ENCODE measurements around the gene PCBP2. TPM values are rescaled to one million over a fixed set of nuclear protein-coding genes. Genes with fewer than 3 reads are reported as not detected.

PCBP2 gene
- polyA plus RNA-seq, 3 donors, result 79.6 to 588 (median 81.9) TPM

DNA sequence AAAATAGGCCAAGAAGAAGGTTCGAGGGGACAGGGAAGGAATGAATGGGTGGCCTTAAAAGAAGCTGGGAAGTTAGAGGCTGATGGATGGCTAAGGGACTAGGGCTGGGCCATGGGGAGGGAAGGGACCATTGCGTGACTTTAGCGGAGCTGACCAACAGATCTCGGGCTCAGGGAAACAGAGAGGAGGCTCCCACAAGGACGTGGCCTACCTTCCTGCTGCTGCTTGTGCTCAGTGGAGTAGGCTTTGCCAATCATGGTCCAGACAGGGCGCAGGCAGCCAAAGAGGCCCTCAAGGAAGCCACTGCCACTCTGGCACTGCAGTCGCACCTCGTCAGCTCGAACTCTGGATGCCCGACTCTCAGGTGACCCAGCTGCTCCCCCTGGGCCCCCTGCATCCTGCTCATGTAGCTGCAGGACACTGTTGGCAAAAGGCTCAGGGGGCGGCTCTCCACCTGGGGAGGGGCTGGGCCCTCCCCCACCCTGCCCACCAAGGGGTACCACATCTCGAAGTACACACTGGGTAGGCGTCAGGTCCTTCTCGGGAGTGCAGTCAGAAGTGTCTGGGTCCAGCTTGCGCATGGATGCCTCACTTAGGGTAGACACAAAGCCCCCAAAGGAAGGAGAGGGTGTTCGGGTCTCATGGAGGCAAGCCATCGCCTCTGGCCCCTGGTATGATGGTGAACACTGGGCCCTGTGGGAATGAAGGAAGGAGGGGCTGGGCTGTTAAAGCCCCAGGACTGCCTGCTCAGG is 35.0 kb downstream of the PCBP2 start:
- Histone ChIP-seq H4K20me1 (ENCODE audit: insufficient read depth, low read length) (peaks cover 48% of the 10 kb centered on the region), H3K9ac (ENCODE audit: insufficient read depth, low read length, poor library complexity, severe bottlenecking) (no peak overlapping the region), H3K4me3 (replicated peaks in 1 of 3; ENCODE audit: low read depth in 2 of 3, low read length in 3 of 3) (no peak overlapping the region), H3K9me3 (replicated peaks in 1 of 2; ENCODE audit: control insufficient read depth in 1 of 2, insufficient read depth in 1 of 2, low read length in 2 of 2) (no peaks in the 10 kb centered on the region), H3K79me2 (ENCODE audit: insufficient read depth, low read length) (no peaks in the 10 kb centered on the region), H3K27ac (ENCODE audit: low read depth in 1 of 2, low read length in 2 of 2) (no peak overlapping the region), H3K4me1 (ENCODE audit: control insufficient read depth in 1 of 2, insufficient read depth in 2 of 2, low read length in 2 of 2) (no peaks in the 10 kb centered on the region), H3K36me3 (replicated peaks in 1 of 2; ENCODE audit: control insufficient read depth in 1 of 2, insufficient read depth in 2 of 2, low read length in 2 of 2) (peaks cover 35 to 62% of the 10 kb centered on the region in 2 donors), H2AFZ (ENCODE audit: insufficient read depth, low read depth, low read length, poor library complexity, severe bottlenecking) (no peak overlapping the region), H3K27me3 (ENCODE audit: control insufficient read depth in 2 of 2, insufficient read depth in 2 of 2, low read length in 2 of 2) (no peaks in the 10 kb centered on the region), H3K4me2 (replicated peaks; ENCODE audit: extremely low read depth, low read length, poor library complexity, severe bottlenecking) (no peak overlapping the region)
- no peak for DNase-seq
- H3K4me3 Mint-ChIP-seq, result no peak overlapping the region
- WGBS (ENCODE audit: insufficient coverage), result 90% methylated on average over 17 of the region's 17 CpGs
- intact Hi-C loops (cut with micrococcal nuclease), result no loop called here
- H3K4me1 Mint-ChIP-seq, result peaks cover 2% of the 10 kb centered on the region
- H3K27ac Mint-ChIP-seq, result peak overlapping the region in 2 of 7 donors; percentile 62 to 63
- peaks cover 0 to 2% (median 1%) of the 10 kb centered on the region in 3 donors for H3K27me3 Mint-ChIP-seq (ENCODE audit: low read depth in 3 of 3)
- TF ChIP-seq, protein P1, sequence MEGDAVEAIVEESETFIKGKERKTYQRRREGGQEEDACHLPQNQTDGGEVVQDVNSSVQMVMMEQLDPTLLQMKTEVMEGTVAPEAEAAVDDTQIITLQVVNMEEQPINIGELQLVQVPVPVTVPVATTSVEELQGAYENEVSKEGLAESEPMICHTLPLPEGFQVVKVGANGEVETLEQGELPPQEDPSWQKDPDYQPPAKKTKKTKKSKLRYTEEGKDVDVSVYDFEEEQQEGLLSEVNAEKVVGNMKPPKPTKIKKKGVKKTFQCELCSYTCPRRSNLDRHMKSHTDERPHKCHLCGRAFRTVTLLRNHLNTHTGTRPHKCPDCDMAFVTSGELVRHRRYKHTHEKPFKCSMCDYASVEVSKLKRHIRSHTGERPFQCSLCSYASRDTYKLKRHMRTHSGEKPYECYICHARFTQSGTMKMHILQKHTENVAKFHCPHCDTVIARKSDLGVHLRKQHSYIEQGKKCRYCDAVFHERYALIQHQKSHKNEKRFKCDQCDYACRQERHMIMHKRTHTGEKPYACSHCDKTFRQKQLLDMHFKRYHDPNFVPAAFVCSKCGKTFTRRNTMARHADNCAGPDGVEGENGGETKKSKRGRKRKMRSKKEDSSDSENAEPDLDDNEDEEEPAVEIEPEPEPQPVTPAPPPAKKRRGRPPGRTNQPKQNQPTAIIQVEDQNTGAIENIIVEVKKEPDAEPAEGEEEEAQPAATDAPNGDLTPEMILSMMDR (IDR thresholded peaks at IDR 0.05), result no peak
- H3K9me3 Mint-ChIP-seq, result peaks cover 0 to 1% (median 0%) of the 10 kb centered on the region in 7 donors
- H3K36me3 Mint-ChIP-seq, result peaks cover 24 to 31% of the 10 kb centered on the region in 2 donors

DNA sequence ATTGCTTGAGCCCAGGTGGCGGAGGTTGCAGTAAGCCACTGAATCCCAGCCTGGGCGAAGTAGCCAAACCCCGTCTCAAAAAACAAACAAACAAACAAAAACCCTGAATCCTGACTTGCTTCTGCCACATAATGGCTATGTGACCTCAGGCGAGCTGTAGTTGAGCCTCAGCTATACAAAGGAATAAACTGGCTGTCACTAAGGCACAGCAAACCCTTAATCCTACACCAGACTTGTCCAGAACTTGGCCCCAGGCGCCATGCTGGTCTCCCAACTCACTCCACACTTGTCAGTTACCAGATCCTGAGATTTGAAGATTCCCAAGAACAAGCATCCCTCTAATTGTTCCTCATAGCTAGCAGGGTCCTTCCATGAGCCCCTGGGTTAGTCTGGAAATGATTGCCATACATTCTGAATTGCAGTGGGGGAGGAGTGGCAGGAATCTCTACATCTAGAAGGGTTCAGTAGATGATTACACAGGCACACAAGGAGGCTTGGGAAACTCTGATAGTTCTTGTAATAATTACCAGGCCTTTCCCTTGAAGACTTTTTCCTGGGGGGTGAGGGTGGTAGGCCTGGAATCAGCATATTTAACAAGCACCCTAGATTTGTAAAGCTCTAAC is 37.5 kb downstream of the PCBP2 start:
- Histone ChIP-seq H3K27ac (ENCODE audit: low read depth in 1 of 2, low read length in 2 of 2) (no peak overlapping the region), H2AFZ (ENCODE audit: insufficient read depth, low read depth, low read length, poor library complexity, severe bottlenecking) (no peak overlapping the region), H4K20me1 (ENCODE audit: insufficient read depth, low read length) (peaks cover 24% of the 10 kb centered on the region), H3K9me3 (replicated peaks in 1 of 2; ENCODE audit: control insufficient read depth in 1 of 2, insufficient read depth in 1 of 2, low read length in 2 of 2) (no peaks in the 10 kb centered on the region), H3K27me3 (ENCODE audit: control insufficient read depth in 2 of 2, insufficient read depth in 2 of 2, low read length in 2 of 2) (no peaks in the 10 kb centered on the region), H3K79me2 (ENCODE audit: insufficient read depth, low read length) (no peaks in the 10 kb centered on the region), H3K4me3 (replicated peaks in 1 of 3; ENCODE audit: low read depth in 2 of 3, low read length in 3 of 3) (no peak overlapping the region), H3K9ac (ENCODE audit: insufficient read depth, low read length, poor library complexity, severe bottlenecking) (no peak overlapping the region), H3K4me1 (ENCODE audit: control insufficient read depth in 1 of 2, insufficient read depth in 2 of 2, low read length in 2 of 2) (peaks cover 19 to 20% of the 10 kb centered on the region in 2 donors), H3K36me3 (replicated peaks in 1 of 2; ENCODE audit: control insufficient read depth in 1 of 2, insufficient read depth in 2 of 2, low read length in 2 of 2) (peaks cover 18 to 37% of the 10 kb centered on the region in 2 donors), H3K4me2 (replicated peaks; ENCODE audit: extremely low read depth, low read length, poor library complexity, severe bottlenecking) (no peak overlapping the region)
- peaks cover 0 to 3% (median 2%) of the 10 kb centered on the region in 3 donors for H3K27me3 Mint-ChIP-seq (ENCODE audit: low read depth in 3 of 3)
- TF ChIP-seq, protein P1 (IDR thresholded peaks at IDR 0.05), result no peak
- H3K27ac Mint-ChIP-seq, result peak overlapping the region in 2 of 7 donors; percentile 21 to 53
- H3K9me3 Mint-ChIP-seq, result peaks cover 0 to 1% (median 0%) of the 10 kb centered on the region in 7 donors
- peaks cover 18% of the 10 kb centered on the region for H3K4me1 Mint-ChIP-seq
- 95% methylated on average over 4 of the region's 5 CpGs for WGBS (ENCODE audit: insufficient coverage)
- intact Hi-C loops (cut with micrococcal nuclease), result no loop called here
- no peak for DNase-seq
- H3K36me3 Mint-ChIP-seq, result peaks cover 15 to 21% of the 10 kb centered on the region in 2 donors
- no peak overlapping the region for H3K4me3 Mint-ChIP-seq

Measured in CD14-positive monocyte (primary cell).